Keratinocyte (primary cell): ENCODE data around the gene KRT81. TPM values are rescaled to one million over a fixed set of nuclear protein-coding genes. Genes with fewer than 3 reads are reported as not detected.

Experiments used
- DNase-seq: peaks from one replicate; pipeline ENCODE4 v3.0.0-alpha.2; 2011; ENCODE audit warnings: low read depth, missing footprints, low spot score
- FAIRE-seq: peaks from 2 replicates; lab custom pipeline; 2011; peaks lifted over from hg19 to GRCh38; lab: Jason Lieb, UNC
- H2AFZ ChIP-seq: 2 replicates; pipeline ENCODE4 v1.6.0; 2012; ENCODE audit warnings: low read length, control low read depth, inconsistent platforms; ENCODE audit not compliant: control insufficient read depth
- H3K27ac ChIP-seq: 2 replicates; pipeline ENCODE4 v1.5.1; 2011; ENCODE audit warnings: low read length; ENCODE audit not compliant: control insufficient read depth, insufficient read depth
- H3K27me3 ChIP-seq: 3 replicates; pipeline ENCODE4 v1.6.0; 2011; ENCODE audit warnings: low read length; ENCODE audit not compliant: control insufficient read depth, insufficient read depth; ENCODE audit errors: extremely low read depth
- H3K36me3 ChIP-seq, 2 experiments: 2 replicates in 1 of 2; 3 replicates in 1 of 2; pipeline ENCODE4 v1.5.1; 2011; ENCODE audit warnings: low read length in 2 of 2, mild to moderate bottlenecking in 1 of 2; ENCODE audit not compliant: control insufficient read depth in 2 of 2, insufficient read depth in 2 of 2; ENCODE audit errors: extremely low read depth in 1 of 2
- H3K4me1 ChIP-seq: 3 replicates; pipeline ENCODE4 v1.5.1; 2011; ENCODE audit warnings: low read length; ENCODE audit not compliant: control insufficient read depth, insufficient read depth; ENCODE audit errors: extremely low read depth
- H3K4me2 ChIP-seq: 3 replicates; pipeline ENCODE4 v1.6.0; 2011; ENCODE audit warnings: low read depth, low read length; ENCODE audit not compliant: control insufficient read depth, insufficient read depth; ENCODE audit errors: extremely low read depth
- H3K4me3 ChIP-seq, 3 experiments: fragments of 200-600 bp in 1 of 3; sonication (generic) in 1 of 3; 2 replicates in 2 of 3; 3 replicates in 1 of 3; pipeline ENCODE4 v1.5.1; 2011 to 2016; ENCODE audit warnings: low read length in 3 of 3, mild to moderate bottlenecking in 3 of 3, control low read depth in 2 of 3, inconsistent platforms in 1 of 3, low read depth in 1 of 3, mixed read lengths in 1 of 3, mixed run types in 1 of 3, moderate library complexity in 1 of 3; ENCODE audit not compliant: control insufficient read depth in 2 of 3, insufficient read depth in 2 of 3; ENCODE audit errors: extremely low read depth in 1 of 3
- H3K79me2 ChIP-seq: 2 replicates; pipeline ENCODE4 v1.6.0; 2012; ENCODE audit warnings: low read length; ENCODE audit not compliant: control insufficient read depth, insufficient read depth
- H3K9ac ChIP-seq: 3 replicates; pipeline ENCODE4 v1.6.0; 2011; ENCODE audit warnings: low read length; ENCODE audit not compliant: control insufficient read depth, insufficient read depth; ENCODE audit errors: extremely low read depth
- H3K9me1 ChIP-seq: 3 replicates; pipeline ENCODE4 v1.6.0; 2011; ENCODE audit warnings: low read length; ENCODE audit not compliant: control insufficient read depth, insufficient read depth; ENCODE audit errors: extremely low read depth
- H3K9me3 ChIP-seq: 2 replicates; pipeline ENCODE4 v1.5.1; 2012; ENCODE audit warnings: low read depth, low read length; ENCODE audit not compliant: control insufficient read depth
- H4K20me1 ChIP-seq: 3 replicates; pipeline ENCODE4 v1.6.0; 2011; ENCODE audit warnings: low read length; ENCODE audit not compliant: control insufficient read depth, insufficient read depth; ENCODE audit errors: extremely low read depth
- EZH2 ChIP-seq: IDR thresholded peaks from one replicate; pipeline ENCODE4 v1.6.1; 2012; ENCODE audit warnings: inconsistent platforms, mild to moderate bottlenecking, low read length, moderate library complexity
- dilution Hi-C: fragments of 300-500 bp; cut with MboI; formaldehyde crosslinking; loops from one replicate; pipeline ENCODE4 v1.7.0; 2020; ENCODE audit warnings: low sequenced_read_pairs; ENCODE audit not compliant: extremely low pct_ligation_motif_present
- polyA plus RNA-seq, 5 experiments: library from polyadenylated mRNA; depleted of rRNA in 3 of 5; stranded (reverse) in 3 of 5; stranded (forward) in 1 of 5; unstranded in 1 of 5; fragments of >200 nt; gene quantifications; 1 replicate in 1 of 5; 2 replicates in 3 of 5; 3 replicates in 1 of 5; pipeline versions ENCODE4 v1.2.1 to v1.2.3, GENCODE V29; 2011 to 2012; ENCODE audit warnings: missing spikeins in 2 of 5, low read depth in 1 of 5, low replicate concordance in 1 of 5
- TF ChIP-seq, protein P1 (sequence below), 3 experiments: IDR thresholded peaks in 1 of 3; conservative IDR thresholded peaks in 1 of 3; optimal IDR thresholded peaks in 1 of 3; 2 replicates in 2 of 3; 3 replicates in 1 of 3; pipeline versions ENCODE3 to v1.5.1; 2011; ENCODE audit warnings: low read length in 3 of 3, mild to moderate bottlenecking in 3 of 3, moderate library complexity in 2 of 3, control low read depth in 1 of 3, inconsistent platforms in 1 of 3; ENCODE audit not compliant: insufficient read depth in 2 of 3; ENCODE audit errors: extremely low read depth in 1 of 3

The KRT81 gene
- polyA plus RNA-seq, 1 donor (not counting 4 experiments of a cell fraction or from before 2014, with no cell fraction given) = 0.03 TPM

DNA sequence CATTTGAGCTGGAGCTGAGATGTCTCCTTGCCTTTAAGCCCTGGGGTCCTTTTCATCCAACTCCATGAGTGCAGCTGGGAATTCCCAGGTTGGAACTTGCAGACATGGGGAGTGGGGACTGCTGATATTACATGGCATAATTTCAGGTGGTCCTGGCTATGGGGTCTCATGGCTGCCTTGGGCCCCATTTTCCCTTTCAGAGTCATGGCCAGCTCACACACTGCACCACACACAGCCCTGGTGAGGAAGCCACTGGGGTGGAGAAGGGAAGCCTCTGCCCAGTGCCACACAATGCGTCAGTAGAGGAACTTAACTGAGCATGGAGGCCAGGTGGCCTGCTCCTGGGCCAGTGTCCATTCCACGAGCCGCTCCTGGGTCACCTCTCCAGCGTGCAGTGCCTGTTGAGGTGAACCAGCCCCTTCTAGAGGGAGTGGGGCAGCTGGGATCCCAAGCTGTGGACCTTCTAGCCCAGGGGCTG, 34.2 kb downstream of the KRT81 start:
- DNase-seq (no peak), FAIRE-seq (no peak)
- no peak overlapping the region for H2AFZ ChIP-seq
- H3K9ac ChIP-seq = no peak overlapping the region
- no peaks in the 10 kb centered on the region for H4K20me1 ChIP-seq
- H3K79me2 ChIP-seq = no peaks in the 10 kb centered on the region
- no peaks in the 10 kb centered on the region for H3K36me3 ChIP-seq
- H3K9me3 ChIP-seq = no peaks in the 10 kb centered on the region
- TF ChIP-seq, protein P1, sequence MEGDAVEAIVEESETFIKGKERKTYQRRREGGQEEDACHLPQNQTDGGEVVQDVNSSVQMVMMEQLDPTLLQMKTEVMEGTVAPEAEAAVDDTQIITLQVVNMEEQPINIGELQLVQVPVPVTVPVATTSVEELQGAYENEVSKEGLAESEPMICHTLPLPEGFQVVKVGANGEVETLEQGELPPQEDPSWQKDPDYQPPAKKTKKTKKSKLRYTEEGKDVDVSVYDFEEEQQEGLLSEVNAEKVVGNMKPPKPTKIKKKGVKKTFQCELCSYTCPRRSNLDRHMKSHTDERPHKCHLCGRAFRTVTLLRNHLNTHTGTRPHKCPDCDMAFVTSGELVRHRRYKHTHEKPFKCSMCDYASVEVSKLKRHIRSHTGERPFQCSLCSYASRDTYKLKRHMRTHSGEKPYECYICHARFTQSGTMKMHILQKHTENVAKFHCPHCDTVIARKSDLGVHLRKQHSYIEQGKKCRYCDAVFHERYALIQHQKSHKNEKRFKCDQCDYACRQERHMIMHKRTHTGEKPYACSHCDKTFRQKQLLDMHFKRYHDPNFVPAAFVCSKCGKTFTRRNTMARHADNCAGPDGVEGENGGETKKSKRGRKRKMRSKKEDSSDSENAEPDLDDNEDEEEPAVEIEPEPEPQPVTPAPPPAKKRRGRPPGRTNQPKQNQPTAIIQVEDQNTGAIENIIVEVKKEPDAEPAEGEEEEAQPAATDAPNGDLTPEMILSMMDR (optimal IDR thresholded peaks at IDR 0.05 in 1 of 3, IDR thresholded peaks at IDR 0.05 in 1 of 3, conservative IDR thresholded peaks at IDR 0.05 in 1 of 3; ENCODE audit: extremely low read depth in 1 of 3, insufficient read depth in 2 of 3, low read length in 3 of 3) = no peak
- TF ChIP-seq EZH2 = no peak
- H3K4me1 ChIP-seq = no peaks in the 10 kb centered on the region
- H3K4me2 ChIP-seq = no peak overlapping the region
- dilution Hi-C loops = no loop called here
- no peak overlapping the region for H3K27ac ChIP-seq
- H3K4me3 ChIP-seq = no peak overlapping the region
- peaks cover 21% of the 10 kb centered on the region for H3K27me3 ChIP-seq
- H3K9me1 ChIP-seq = no peaks in the 10 kb centered on the region

DNA sequence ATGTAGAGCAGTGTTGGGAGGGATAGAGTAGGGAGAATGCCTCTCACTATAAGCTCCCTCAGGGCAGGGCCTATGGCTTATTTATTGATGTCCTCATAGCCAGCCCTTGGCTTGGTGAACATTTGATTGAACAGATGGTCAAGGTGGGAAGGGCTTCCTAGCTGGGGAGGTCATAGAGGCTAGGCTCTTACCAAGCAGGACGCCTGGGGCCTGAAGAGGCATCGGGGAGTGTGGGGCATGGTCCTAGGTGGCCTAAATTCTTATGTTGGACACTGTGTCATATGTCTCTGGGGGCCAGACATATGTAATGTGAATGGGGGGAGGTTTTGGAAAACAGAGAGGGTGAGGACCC, 34.8 kb downstream of the KRT81 start:
- H3K9me1 ChIP-seq = no peaks in the 10 kb centered on the region
- no peak overlapping the region for H3K9ac ChIP-seq
- no peak for TF ChIP-seq EZH2
- TF ChIP-seq, protein P1 (optimal IDR thresholded peaks at IDR 0.05 in 1 of 3, IDR thresholded peaks at IDR 0.05 in 1 of 3, conservative IDR thresholded peaks at IDR 0.05 in 1 of 3; ENCODE audit: extremely low read depth in 1 of 3, insufficient read depth in 2 of 3, low read length in 3 of 3) = no peak
- no peak overlapping the region for H3K4me3 ChIP-seq
- H3K4me2 ChIP-seq = no peak overlapping the region
- H3K27me3 ChIP-seq = peaks cover 21% of the 10 kb centered on the region
- H2AFZ ChIP-seq = no peak overlapping the region
- H3K79me2 ChIP-seq = no peaks in the 10 kb centered on the region
- no peaks in the 10 kb centered on the region for H4K20me1 ChIP-seq
- dilution Hi-C loops = no loop called here
- DNase-seq = no peak
- FAIRE-seq = no peak
- no peaks in the 10 kb centered on the region for H3K36me3 ChIP-seq
- H3K4me1 ChIP-seq = no peaks in the 10 kb centered on the region
- no peak overlapping the region for H3K27ac ChIP-seq
- H3K9me3 ChIP-seq = no peaks in the 10 kb centered on the region
